CD4-positive, alpha-beta T cell treated with Interleukin-21 for 1 hour (primary cell): ENCODE results near the gene DROSHA.
"Not testable (repeated sequence)": the region's sequence is repeated elsewhere in the genome, so short reads cannot be mapped to it uniquely, and the experiment has no call there.

ENCODE experiments used
- DNase-seq: peaks from one replicate; pipeline ENCODE4 v3.0.0-alpha.2; 2020

The DROSHA gene

GRCh38 chr5:31415009-31415923, 116.6 kb downstream of the DROSHA start:
- DNase-seq: no peak

- no peak for DNase-seq
Measured at GRCh38 chr5:31413030-31413812, 118.7 kb downstream of the DROSHA start.

DNA sequence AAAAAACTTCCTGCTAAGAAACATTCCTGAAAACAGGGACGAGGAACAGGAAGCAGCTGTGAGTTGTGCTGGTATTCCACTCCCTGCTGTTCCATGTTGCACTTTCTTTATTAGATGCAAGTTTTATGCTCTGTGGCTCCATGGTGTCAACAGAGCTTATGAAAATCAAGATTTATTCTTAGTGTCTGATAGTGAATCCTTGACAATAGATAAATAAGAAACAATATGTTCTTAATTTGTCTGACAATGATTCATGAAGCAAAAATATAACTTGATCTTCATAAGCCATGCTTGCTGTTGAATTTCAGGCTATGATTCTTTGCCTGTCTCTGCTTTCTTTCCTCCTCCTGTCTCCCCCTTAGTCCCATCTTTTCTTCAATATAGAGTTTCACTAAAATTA, 119.6 kb downstream of the DROSHA start:
- no peak for DNase-seq

GRCh38 chr5:31410089-31410488, 121.8 kb downstream of the DROSHA start:
- no peak for DNase-seq

- DNase-seq: no peak
Measured at GRCh38 chr5:31408814-31409213, 123.1 kb downstream of the DROSHA start.

DNA sequence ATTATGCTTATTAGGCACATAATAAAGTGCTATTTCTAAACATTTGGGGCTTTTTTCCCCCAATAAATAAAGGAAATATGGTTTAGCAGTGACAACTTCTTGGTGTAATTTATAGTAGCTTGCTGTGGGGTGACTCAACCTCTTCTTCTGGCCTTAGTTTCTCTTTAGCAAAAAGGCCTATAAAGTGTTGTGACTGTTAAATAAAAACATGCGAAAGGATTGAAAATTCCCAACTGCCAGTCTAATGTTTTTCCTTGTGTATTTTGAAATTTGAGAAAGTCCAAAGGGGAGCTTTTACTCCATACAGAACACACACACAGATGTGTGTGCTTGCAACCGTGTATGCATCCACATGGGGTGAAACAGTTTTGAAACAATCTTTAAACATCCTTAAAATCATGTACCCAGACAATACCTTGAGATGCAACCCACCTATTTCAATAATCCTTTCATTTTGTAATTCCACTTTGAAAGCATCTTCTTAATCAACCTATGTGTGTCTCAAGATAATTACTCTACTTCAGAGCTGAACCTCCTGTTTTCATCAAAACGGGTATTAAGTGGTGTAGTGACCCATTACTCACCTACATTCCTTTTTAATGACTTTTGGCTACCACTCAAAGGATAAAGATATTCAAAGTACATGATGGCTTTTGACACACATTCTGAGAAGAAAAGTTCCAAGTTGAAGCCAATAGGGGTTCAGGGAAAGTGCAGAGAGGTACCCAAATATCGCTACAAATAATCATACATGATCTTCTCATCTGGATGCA, 123.8 kb downstream of the DROSHA start:
- no peak for DNase-seq

- no peak for DNase-seq
Measured at GRCh38 chr5:31404325-31404724, 127.6 kb downstream of the DROSHA start.

GRCh38 chr5:31401691-31402090, 130.2 kb downstream of the DROSHA start:
- no peak for DNase-seq

DNA sequence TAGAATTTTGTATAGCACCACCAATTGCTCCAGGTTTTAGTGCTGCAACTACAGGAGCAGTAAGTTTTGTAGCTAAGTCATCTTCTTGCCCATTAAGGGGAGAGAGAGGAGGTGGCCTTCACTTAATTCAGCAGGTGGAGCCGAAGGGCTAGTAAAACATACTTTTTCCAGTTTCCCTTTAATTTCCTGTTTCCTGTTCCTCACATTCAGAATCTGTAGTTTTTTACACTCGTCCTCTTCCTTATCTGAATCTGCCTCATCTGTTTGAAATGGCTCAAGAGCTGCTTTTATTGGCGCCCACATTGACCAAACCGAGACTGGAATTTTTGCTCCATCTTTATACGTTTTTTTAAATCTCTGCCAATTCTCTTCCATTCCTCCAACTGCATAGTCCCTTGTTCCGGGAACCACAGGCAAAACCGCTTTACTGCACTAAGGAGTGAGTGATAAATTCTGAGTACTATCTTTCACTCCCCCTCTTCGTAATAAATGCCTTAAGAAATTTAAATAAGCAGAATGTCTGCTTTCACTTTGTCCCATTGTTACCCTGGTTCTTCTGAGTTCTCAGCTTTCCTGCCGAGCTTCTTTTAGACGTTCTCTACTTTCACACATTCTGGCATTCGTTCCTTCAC, 133.9 kb downstream of the DROSHA start:
- no peak for DNase-seq

DNA sequence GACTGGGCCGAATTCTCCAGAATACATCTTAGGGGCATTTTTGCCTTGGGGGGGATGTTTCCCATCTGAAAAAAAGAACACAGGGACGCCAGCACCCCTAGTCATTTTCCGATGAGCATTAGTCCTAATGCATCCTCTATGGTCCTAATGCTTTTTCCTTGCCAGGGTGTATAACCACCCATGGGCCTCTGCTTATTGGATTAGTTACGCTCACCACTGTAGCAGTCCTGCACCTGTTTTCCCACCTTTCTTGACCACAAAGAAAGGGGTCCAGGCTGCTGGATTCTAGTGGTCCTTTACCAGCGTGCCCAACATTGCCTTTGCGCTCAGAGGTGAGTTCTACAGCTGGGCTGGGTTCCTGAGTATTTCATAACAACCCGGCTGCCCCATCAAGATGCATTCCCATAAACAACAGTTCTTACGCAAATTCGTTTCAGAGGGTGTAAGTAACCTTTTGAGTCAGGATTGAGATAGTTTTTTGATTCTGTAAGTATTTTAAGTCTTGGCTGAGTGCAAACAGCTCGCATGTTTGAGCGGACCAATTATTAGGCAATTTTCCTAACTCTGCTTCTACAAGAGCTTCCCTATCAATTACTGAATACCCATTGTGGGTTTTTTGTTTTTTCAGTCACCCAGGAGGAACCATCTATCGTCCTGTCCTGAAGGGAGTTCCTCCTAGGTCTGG, 135.1 kb downstream of the DROSHA start:
- no peak for DNase-seq

DNA sequence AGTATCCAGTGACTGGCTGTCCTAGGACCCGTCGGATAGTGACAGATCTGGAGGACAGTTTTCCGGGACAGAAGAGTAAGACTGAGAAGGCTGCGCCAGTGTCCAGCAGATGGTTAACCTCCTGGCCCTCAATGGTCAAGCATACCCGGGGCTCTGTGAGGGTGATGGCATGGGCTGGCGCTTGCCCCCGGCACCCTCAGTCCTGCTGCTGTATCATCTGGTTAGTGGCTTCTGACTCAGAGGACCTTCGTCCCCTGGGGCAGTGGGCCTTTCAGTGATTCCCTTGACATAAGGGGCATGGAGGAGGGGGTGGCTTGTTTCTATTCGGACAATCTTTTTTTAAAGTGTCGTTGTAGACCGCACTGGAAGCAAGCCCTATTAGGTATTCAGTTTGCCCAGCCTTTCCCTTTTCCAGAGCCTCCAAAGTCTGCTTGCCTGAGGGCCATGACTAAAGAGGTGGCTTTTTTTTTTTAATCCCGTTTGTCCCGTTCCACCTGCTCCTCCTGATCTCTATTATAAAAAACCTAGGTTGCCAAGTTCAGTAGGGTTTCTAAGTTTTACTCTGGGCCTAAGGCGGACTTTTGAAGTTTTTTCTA, 136.3 kb downstream of the DROSHA start:
- DNase-seq: not testable (repeated sequence)

DNA sequence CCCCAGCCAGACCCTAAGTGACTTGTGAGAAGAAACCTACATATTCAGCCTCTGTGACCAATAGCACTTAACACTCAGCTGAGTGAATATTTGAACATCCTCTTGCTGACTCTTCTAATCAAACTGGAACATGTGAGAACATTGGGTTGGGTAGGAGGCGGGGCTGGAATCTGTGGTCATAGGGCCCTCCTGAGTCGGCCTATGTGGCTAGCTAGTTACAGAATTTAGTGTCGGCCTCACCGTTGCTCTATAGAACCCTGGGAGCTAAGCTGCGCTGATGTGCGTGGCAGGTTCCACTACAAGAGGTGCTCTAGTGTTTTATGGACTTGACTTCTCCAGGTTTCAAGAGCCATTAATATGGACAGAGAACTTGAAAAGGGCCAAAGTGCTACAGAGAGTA, 138.8 kb downstream of the DROSHA start:
- no peak for DNase-seq

DNA sequence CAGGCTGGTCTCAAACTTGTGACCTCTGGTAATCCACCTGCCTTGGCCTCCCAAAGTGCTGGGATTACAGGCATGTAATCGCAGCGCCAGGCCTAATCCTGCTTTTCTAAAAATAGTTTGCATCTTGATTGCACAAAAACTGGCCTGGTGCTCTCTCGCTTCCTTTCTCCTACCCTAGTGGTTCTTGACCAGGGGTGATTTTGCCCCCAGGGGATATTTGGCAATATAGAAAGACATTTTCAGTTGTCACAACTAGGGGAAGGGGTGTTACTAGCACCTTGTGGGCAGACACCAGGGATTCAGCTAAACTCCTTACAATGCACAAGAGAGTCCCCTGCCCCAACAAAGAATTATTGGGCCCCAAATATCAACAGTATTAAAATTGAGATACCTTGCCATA, 139.8 kb downstream of the DROSHA start:
- DNase-seq: no peak

DNA sequence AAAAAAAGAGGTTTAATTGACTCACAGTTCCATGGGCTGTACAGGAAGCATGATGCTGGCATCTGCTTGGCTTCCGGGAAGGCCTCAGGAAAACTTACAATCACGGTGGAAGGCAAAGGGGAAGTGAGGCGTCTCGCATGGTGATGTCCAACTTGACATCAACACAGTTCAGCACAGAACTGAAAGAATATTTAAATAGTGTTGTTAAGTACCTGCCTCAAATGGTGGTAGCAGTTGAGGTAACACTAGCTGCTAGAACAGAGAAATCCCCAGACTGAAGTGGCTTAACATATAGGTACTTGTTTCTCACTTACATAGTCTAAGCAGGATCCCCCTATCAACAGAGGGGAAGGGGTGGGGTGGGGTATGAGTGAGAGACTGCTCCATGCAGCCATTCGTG, 141.6 kb downstream of the DROSHA start:
- no peak for DNase-seq

- DNase-seq: no peak
Measured at GRCh38 chr5:31385774-31386537, 145.9 kb downstream of the DROSHA start.

DNA sequence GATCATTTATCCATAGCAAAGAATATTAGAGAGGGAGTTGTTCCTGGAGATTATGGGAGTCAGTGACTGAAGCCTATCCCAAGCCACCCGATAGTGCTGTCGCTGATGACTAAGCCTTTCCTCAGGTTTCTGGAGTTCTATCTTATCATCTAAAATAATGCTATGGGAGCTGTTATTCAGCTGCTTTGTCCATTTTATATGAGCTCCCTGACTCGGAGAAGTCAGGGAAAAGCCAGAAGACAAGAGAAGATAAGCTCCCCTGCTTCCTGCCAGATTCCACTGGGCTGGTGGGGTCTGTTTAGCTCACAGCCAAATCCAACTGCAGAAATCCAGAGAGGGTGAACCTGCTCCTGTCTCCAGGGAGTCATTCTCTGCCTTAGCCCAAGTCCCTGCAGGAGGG, 148.2 kb downstream of the DROSHA start:
- no peak for DNase-seq

- DNase-seq: no peak
Measured at GRCh38 chr5:31382051-31382878, 149.6 kb downstream of the DROSHA start.

GRCh38 chr5:31381299-31381698, 150.6 kb downstream of the DROSHA start:
- DNase-seq: no peak

GRCh38 chr5:31380049-31380448, 151.8 kb downstream of the DROSHA start:
- no peak for DNase-seq

- DNase-seq: no peak
Measured at GRCh38 chr5:31378838-31379237, 153.1 kb downstream of the DROSHA start.
